ENCODE data around the gene MT1B.

GRCh38 chr16:56673921-56674320 lies 22.2 kb downstream of the MT1B start:
- TF ChIP-seq CTCF (conservative IDR thresholded peaks at IDR 0.05; ENCODE audit: low read depth, low read length) (peak; percentile 45), POLR2A (IDR thresholded peaks at IDR 0.05; ENCODE audit: low read depth, low read length) (no peak), RCOR1 (IDR thresholded peaks at IDR 0.05; ENCODE audit: insufficient replicate concordance, low read length) (no peak), NFE2L2 (IDR thresholded peaks at IDR 0.05; ENCODE audit: low read depth, low read length) (no peak), MXI1 (IDR thresholded peaks at IDR 0.05; ENCODE audit: borderline replicate concordance, low read depth, low read length) (no peak)

Measured in IMR-90 (cell line).